Pulmonary artery endothelial cell (primary cell): ENCODE measurements around the gene P2RY8. TPM values are rescaled to one million over a fixed set of nuclear protein-coding genes. Genes with fewer than 3 reads are reported as not detected.
"Not testable (repeated sequence)": the region's sequence is repeated elsewhere in the genome, so short reads cannot be mapped to it uniquely, and the experiment has no call there.

ENCODE experiments used
- DNase-seq: peaks from one replicate; pipeline ENCODE4 v3.0.0-alpha.2; 2011; ENCODE audit warnings: low read depth, low spot score
- total RNA-seq: library from RNA; depleted of rRNA; stranded (reverse); fragments of >200 nt; gene quantifications from 2 replicates; pipeline ENCODE4 v1.2.3, GENCODE V29; 2014

Gene P2RY8
- total RNA-seq, 1 donor from 2014 or later: not detected

- not testable (repeated sequence) for DNase-seq
These were observed 89.7 kb downstream of the P2RY8 start for GRCh38 chrX:1446984-1447968.

GRCh38 chrX:1444561-1445500 lies 92.2 kb downstream of the P2RY8 start:
- no peak for DNase-seq

- no peak for DNase-seq
These were observed 93.4 kb downstream of the P2RY8 start for GRCh38 chrX:1443496-1444075.

GRCh38 chrX:1442724-1443367 lies 94.1 kb downstream of the P2RY8 start:
- DNase-seq: no peak

GRCh38 chrX:1442016-1442665 lies 94.8 kb downstream of the P2RY8 start:
- DNase-seq: no peak

GRCh38 chrX:1440506-1440905 lies 96.5 kb downstream of the P2RY8 start:
- DNase-seq: no peak

GRCh38 chrX:1435241-1435895 lies 101.6 kb downstream of the P2RY8 start:
- DNase-seq: no peak

- DNase-seq: no peak
These were observed 102.1 kb downstream of the P2RY8 start for GRCh38 chrX:1434871-1435240.

- no peak for DNase-seq
These were observed 103.2 kb downstream of the P2RY8 start for GRCh38 chrX:1433646-1434357.

- DNase-seq: no peak
These were observed 106.5 kb downstream of the P2RY8 start for GRCh38 chrX:1430451-1430850.

GRCh38 chrX:1427756-1428155 lies 109.2 kb downstream of the P2RY8 start:
- DNase-seq: no peak

GRCh38 chrX:1426321-1426720 lies 110.7 kb downstream of the P2RY8 start:
- not testable (repeated sequence) for DNase-seq

GRCh38 chrX:1425381-1425780 lies 111.6 kb downstream of the P2RY8 start:
- no peak for DNase-seq

GRCh38 chrX:1424147-1424851 lies 112.7 kb downstream of the P2RY8 start:
- no peak for DNase-seq

- DNase-seq: no peak
These were observed 113.8 kb downstream of the P2RY8 start for GRCh38 chrX:1423215-1423614.

GRCh38 chrX:1422135-1422465 lies 114.9 kb downstream of the P2RY8 start:
- no peak for DNase-seq

GRCh38 chrX:1421433-1422134 lies 115.4 kb downstream of the P2RY8 start:
- no peak for DNase-seq

GRCh38 chrX:1420371-1420770 lies 116.6 kb downstream of the P2RY8 start:
- DNase-seq: no peak
